Measurements from ENCODE around the gene KSR2.

DNA sequence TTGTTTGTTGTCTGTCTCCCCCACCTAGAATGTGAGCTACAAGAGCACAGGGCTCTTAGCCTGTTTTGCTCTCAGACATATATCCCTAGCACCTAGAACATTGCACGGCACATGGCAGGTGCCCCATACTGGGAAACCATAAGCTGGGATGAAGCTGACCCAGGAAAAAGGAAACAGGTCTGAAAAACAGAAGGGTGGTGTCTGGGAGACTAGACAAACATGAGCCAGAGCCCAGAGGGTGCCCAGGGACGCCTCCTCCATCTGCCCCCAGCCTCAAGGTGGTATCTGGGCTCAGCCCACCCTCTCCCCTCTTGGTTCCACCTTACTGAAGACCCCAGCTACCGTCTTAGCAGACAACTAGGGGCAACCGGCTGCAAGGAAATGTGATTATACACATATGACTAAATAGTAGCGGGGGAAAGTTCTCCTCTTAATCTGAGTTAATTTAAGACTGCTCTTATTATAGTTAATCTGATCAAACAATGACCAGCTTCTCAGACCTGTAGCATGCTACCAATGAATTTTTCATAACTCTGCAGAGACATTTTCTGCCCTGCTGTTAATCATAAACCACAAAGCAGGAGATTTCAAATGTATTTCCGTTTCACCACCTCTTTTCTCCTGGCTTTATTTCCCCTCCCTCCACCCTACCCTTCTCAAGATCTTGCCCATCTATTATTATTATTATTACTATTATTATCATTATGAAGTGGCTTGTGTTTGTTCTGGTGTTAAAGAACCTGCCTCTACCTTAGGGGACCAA lies 31.9 kb downstream of the KSR2 start:
- no peak for TF ChIP-seq POLR2A (IDR thresholded peaks at IDR 0.05; ENCODE audit: low read depth, low read length)
- TF ChIP-seq POLR2AphosphoS5 (IDR thresholded peaks at IDR 0.05; ENCODE audit: low read depth, low read length), result no peak

All from GM12892 (cell line).